A673 (cell line): ENCODE measurements around the gene PROSER2.

Experiments
- EZH2 ChIP-seq: fragments of 200-600 bp; sonication (generic); IDR thresholded peaks from 2 replicates; pipeline ENCODE4 v1.6.1; 2017; ENCODE audit warnings: borderline replicate concordance, low read depth, mild to moderate bottlenecking, mixed read lengths, antibody characterized with exemption, low read length; ENCODE audit not compliant: poor library complexity, severe bottlenecking
- TF ChIP-seq, protein P1 (sequence below): fragments of 300-800, 200-600 bp; sonication (generic); conservative IDR thresholded peaks from 2 replicates; pipeline ENCODE4 v1.5.1; 2017; ENCODE audit warnings: low read depth, mild to moderate bottlenecking, antibody characterized with exemption, low read length, moderate library complexity, mixed read lengths

DNA sequence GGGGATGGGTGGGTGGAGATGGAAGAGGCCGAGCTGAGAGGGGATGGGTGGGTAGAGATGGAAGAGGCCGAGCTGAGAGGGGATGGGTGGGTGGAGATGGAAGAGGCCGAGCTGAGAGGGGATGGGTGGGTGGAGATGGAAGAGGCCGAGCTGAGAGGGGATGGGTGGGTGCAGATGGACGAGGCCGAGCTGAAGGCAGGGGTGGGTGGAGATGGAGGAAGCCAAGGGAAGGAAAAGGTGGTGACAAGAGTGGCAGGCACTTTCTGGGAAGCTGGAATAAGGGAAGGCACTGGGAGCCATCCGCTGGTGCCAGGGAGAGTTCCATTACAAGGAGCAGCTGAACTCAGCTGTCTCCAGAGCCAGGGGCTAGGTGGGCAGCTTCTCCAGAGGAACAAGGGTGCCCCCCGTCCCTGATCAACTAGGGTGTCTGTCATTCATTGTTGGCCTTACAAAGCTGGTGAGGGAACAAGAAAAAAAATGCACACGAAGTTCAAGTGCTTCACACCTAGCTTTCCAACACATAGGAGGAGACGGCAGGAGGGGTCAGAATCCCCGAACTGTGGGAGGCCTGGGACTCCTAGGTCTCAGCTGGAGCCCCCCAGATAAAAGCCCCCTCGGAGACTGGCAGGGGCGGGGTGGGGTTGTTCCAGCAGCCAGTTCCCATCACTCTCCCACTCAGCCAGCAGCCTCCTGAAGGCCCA lies 62.4 kb downstream of the PROSER2 start:
- TF ChIP-seq, protein P1, sequence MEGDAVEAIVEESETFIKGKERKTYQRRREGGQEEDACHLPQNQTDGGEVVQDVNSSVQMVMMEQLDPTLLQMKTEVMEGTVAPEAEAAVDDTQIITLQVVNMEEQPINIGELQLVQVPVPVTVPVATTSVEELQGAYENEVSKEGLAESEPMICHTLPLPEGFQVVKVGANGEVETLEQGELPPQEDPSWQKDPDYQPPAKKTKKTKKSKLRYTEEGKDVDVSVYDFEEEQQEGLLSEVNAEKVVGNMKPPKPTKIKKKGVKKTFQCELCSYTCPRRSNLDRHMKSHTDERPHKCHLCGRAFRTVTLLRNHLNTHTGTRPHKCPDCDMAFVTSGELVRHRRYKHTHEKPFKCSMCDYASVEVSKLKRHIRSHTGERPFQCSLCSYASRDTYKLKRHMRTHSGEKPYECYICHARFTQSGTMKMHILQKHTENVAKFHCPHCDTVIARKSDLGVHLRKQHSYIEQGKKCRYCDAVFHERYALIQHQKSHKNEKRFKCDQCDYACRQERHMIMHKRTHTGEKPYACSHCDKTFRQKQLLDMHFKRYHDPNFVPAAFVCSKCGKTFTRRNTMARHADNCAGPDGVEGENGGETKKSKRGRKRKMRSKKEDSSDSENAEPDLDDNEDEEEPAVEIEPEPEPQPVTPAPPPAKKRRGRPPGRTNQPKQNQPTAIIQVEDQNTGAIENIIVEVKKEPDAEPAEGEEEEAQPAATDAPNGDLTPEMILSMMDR, result no peak
- TF ChIP-seq EZH2, result no peak
